B cell (primary cell): ENCODE data around the gene PCGF1. TPM values are rescaled to one million over a fixed set of nuclear protein-coding genes. Genes with fewer than 3 reads are reported as not detected.

ENCODE experiments used
- ATAC-seq: fragments of 200-7000 bp; cut with Tn5 transposase; one replicate; pipeline ENCODE4 v1.10.0; 2021; ENCODE audit warnings: low read depth, mild to moderate bottlenecking, moderate number of reproducible peaks, moderate library complexity
- CTCF ChIA-PET: fragments of 350-600 bp; sonication (Branson Sonifier 250); formaldehyde crosslinking; loops from one replicate; lab custom pipeline; 2021; ENCODE audit warnings: antibody characterized with exemption, inconsistent platforms; lab: Charles Lee
- POLR2A ChIA-PET: fragments of 350-600 bp; sonication (Branson Sonifier 250); formaldehyde crosslinking; loops from one replicate; lab custom pipeline; 2021; ENCODE audit warnings: antibody characterized with exemption; lab: Charles Lee
- DNase-seq: peaks from one replicate; pipeline ENCODE4 v3.0.0; 2013
- H2AFZ ChIP-seq: 2 replicates; pipeline ENCODE4 v1.6.1; 2012; ENCODE audit warnings: mild to moderate bottlenecking, low read depth, low read length; ENCODE audit not compliant: insufficient read depth, poor library complexity, severe bottlenecking
- H3K27ac ChIP-seq, 2 donors: 1 replicate in 1 of 2; 2 replicates in 1 of 2; pipeline ENCODE4 v1.5.1; 2012 to 2013; ENCODE audit warnings: low read length in 2 of 2, mild to moderate bottlenecking in 2 of 2, moderate library complexity in 1 of 2
- H3K27me3 ChIP-seq, 4 experiments: fragments of 200-600 bp in 1 of 4; sonication (generic) in 1 of 4; replicated peaks in 1 of 4; 1 replicate in 2 of 4; 2 replicates in 2 of 4; pipeline versions ENCODE4 v1.6.1 to v1.7.0; 2013 to 2016; ENCODE audit warnings: low read length in 3 of 4, mild to moderate bottlenecking in 2 of 4, mixed read lengths in 1 of 4, moderate library complexity in 1 of 4; ENCODE audit not compliant: insufficient read depth in 4 of 4, control insufficient read depth in 3 of 4; ENCODE audit errors: control extremely low read depth in 1 of 4
- H3K36me3 ChIP-seq, 2 experiments: replicated peaks in 1 of 2; 1 replicate in 1 of 2; 2 replicates in 1 of 2; pipeline versions ENCODE4 v1.6.1 to v1.7.1; 2013; ENCODE audit warnings: low read length in 1 of 2; ENCODE audit not compliant: insufficient read depth in 2 of 2, control insufficient read depth in 1 of 2; ENCODE audit errors: control extremely low read depth in 1 of 2, extremely low read depth in 1 of 2
- H3K4me1 ChIP-seq, 2 donors: fragments of 200-600 bp in 1 of 2; sonication (generic) in 1 of 2; 1 replicate in 1 of 2; 2 replicates in 1 of 2; pipeline versions ENCODE4 v1.5.1 to v1.6.1; 2013 to 2017; ENCODE audit warnings: low read length in 2 of 2; ENCODE audit not compliant: control insufficient read depth in 2 of 2, insufficient read depth in 2 of 2
- H3K4me2 ChIP-seq: replicated peaks from 2 replicates; pipeline ENCODE3; 2012; ENCODE audit warnings: mild to moderate bottlenecking, low read depth, low read length; ENCODE audit not compliant: poor library complexity, severe bottlenecking
- H3K4me3 ChIP-seq, 5 experiments: fragments of 200-600 bp in 1 of 5; sonication (generic) in 1 of 5; 1 replicate in 3 of 5; 2 replicates in 2 of 5; pipeline versions ENCODE4 v1.5.1 to v1.7.0; 2011 to 2016; ENCODE audit warnings: low read length in 4 of 5, mild to moderate bottlenecking in 4 of 5, low read depth in 2 of 5, control low read depth in 1 of 5, moderate library complexity in 1 of 5; ENCODE audit not compliant: insufficient read depth in 1 of 5; ENCODE audit errors: control extremely low read depth in 1 of 5, extremely low read depth in 1 of 5
- H3K79me2 ChIP-seq: fragments of 200-600 bp; sonication (generic); one replicate; pipeline ENCODE4 v1.6.0; 2016; ENCODE audit warnings: low read length; ENCODE audit not compliant: control insufficient read depth, insufficient read depth
- H3K9ac ChIP-seq: fragments of 200-600 bp; sonication (generic); 2 replicates; pipeline ENCODE4 v1.6.1; 2017; ENCODE audit warnings: mild to moderate bottlenecking, low read length, moderate library complexity
- H3K9me3 ChIP-seq, 3 donors: one replicate each; pipeline versions ENCODE4 v1.6.1 to v1.7.1; 2013; ENCODE audit warnings: low read length in 2 of 3; ENCODE audit not compliant: control insufficient read depth in 2 of 3, insufficient read depth in 1 of 3; ENCODE audit errors: control extremely low read depth in 1 of 3
- H4K20me1 ChIP-seq: 2 replicates; pipeline ENCODE4 v1.6.0; 2012; ENCODE audit warnings: mild to moderate bottlenecking, low read length; ENCODE audit not compliant: insufficient read depth, control insufficient read depth, poor library complexity, severe bottlenecking
- H3K27ac Mint-ChIP-seq: one replicate; pipeline ENCODE4 v1.8.0; 2021; ENCODE audit warnings: mixed read lengths
- H3K27me3 Mint-ChIP-seq: one replicate; pipeline ENCODE4 v1.8.0; 2021; ENCODE audit warnings: mixed read lengths
- H3K4me1 Mint-ChIP-seq: one replicate; pipeline ENCODE4 v1.8.0; 2021; ENCODE audit warnings: mixed read lengths
- H3K4me3 Mint-ChIP-seq: one replicate; pipeline ENCODE4 v1.8.0; 2021; ENCODE audit warnings: mixed read lengths
- H3K9me3 Mint-ChIP-seq: one replicate; pipeline ENCODE4 v1.8.0; 2022; ENCODE audit warnings: mixed read lengths; ENCODE audit not compliant: insufficient read depth
- CTCF ChIP-seq: fragments of 200-600 bp; IDR thresholded peaks from one replicate; pipeline ENCODE4 v1.8.0; 2022; ENCODE audit warnings: antibody characterized with exemption, mild to moderate bottlenecking
- EZH2 ChIP-seq: IDR thresholded peaks from 2 replicates; pipeline ENCODE4 v1.6.1; 2012; ENCODE audit warnings: borderline replicate concordance, low read depth, mild to moderate bottlenecking, moderate library complexity, low read length; ENCODE audit not compliant: insufficient read depth, poor library complexity, severe bottlenecking
- WGBS: methylation state at CpG from one replicate; pipeline ENCODE4 v1.1.5; 2013; ENCODE audit warnings: missing lambda C conversion rate; ENCODE audit not compliant: insufficient coverage; 5-methylcytosine and 5-hydroxymethylcytosine counted together
- intact Hi-C: fragments of 100-400 bp; cut with micrococcal nuclease; formaldehyde crosslinking; loops from one replicate; pipeline ENCODE4 v1.10.0; 2022
- polyA plus RNA-seq: library from polyadenylated mRNA; depleted of rRNA; stranded (reverse); fragments of >200 nt; gene quantifications from 2 replicates; pipeline ENCODE4 v1.2.3, GENCODE V29; 2012
- total RNA-seq, 2 donors: library from RNA; stranded (reverse); fragments of 120-200 nt in 1 of 2; gene quantifications; 1 replicate in 1 of 2; 2 replicates in 1 of 2; pipeline versions ENCODE4 v1.2.3 to v1.2.4, GENCODE V29; 2013 to 2022

Gene PCGF1
- total and polyA plus RNA-seq, 2 donors (not counting 1 experiment from before 2014, with no cell fraction given) = 21.9 to 40.1 TPM

GRCh38 chr2:74501335-74502071 is 6.0 kb downstream of the PCGF1 start:
- H3K27me3 ChIP-seq = peaks cover 0 to 89% (median 38%) of the 10 kb centered on the region in 4 experiments
- WGBS = 80% methylated on average over 17 of the region's 18 CpGs
- H3K9ac ChIP-seq = no peak overlapping the region
- H3K79me2 ChIP-seq = peaks cover 2% of the 10 kb centered on the region
- no peak overlapping the region for H2AFZ ChIP-seq
- H3K4me2 ChIP-seq = no peak overlapping the region
- POLR2A ChIA-PET = interaction anchor here (1.5 kb wide), 1 partner anchor 19 kb away, joined by 8 read pairs; the partner anchor contains the start of genes CCDC142 and TTC31
- Mint-ChIP-seq H3K27ac (no peak overlapping the region), H3K27me3 (peaks cover 65% of the 10 kb centered on the region), H3K4me3 (peak overlapping the region; percentile 86), H3K9me3 (no peaks in the 10 kb centered on the region), H3K4me1 (peaks cover 67% of the 10 kb centered on the region)
- intact Hi-C loops = no loop called here
- no peak for DNase-seq
- TF ChIP-seq CTCF (no peak), EZH2 (no peak)
- CTCF ChIA-PET = interaction anchor here (0.8 to 3.0 kb wide), 7 partner anchors 8 to 87 kb away, joined by 3 to 16 read pairs (median 4); partner anchors contain the start of genes CCDC142 and TTC31
- H4K20me1 ChIP-seq = no peaks in the 10 kb centered on the region
- ATAC-seq = no peak
- H3K4me1 ChIP-seq = peaks cover 55 to 56% of the 10 kb centered on the region in 2 donors
- peaks cover 0 to 31% (median 0%) of the 10 kb centered on the region in 3 donors for H3K9me3 ChIP-seq
- H3K27ac ChIP-seq = no peak overlapping the region
- no peak overlapping the region for H3K4me3 ChIP-seq
- H3K36me3 ChIP-seq = peaks cover 0 to 10% of the 10 kb centered on the region in 2 experiments

GRCh38 chr2:74500578-74500946 is 6.9 kb downstream of the PCGF1 start:
- DNase-seq (no peak), ATAC-seq (no peak)
- Mint-ChIP-seq H3K27ac (no peak overlapping the region), H3K9me3 (no peaks in the 10 kb centered on the region), H3K4me1 (peaks cover 61% of the 10 kb centered on the region), H3K4me3 (no peak overlapping the region), H3K27me3 (peaks cover 65% of the 10 kb centered on the region)
- no peak overlapping the region for H2AFZ ChIP-seq
- ChIA-PET CTCF (interaction anchor here (0.6 to 3.0 kb wide), 6 partner anchors 9 to 86 kb away, joined by 3 to 16 read pairs (median 6); partner anchors contain the start of genes CCDC142 and TTC31), POLR2A (interaction anchor here (1.5 kb wide), 1 partner anchor 18 kb away, joined by 8 read pairs; the partner anchor contains the start of genes CCDC142 and TTC31)
- H3K4me2 ChIP-seq = no peak overlapping the region
- peaks cover 0 to 84% (median 38%) of the 10 kb centered on the region in 4 experiments for H3K27me3 ChIP-seq
- peaks cover 0 to 6% of the 10 kb centered on the region in 2 experiments for H3K36me3 ChIP-seq
- no peak overlapping the region for H3K9ac ChIP-seq
- H3K9me3 ChIP-seq = peaks cover 0 to 31% (median 0%) of the 10 kb centered on the region in 3 donors
- H3K4me1 ChIP-seq = peaks cover 49 to 54% of the 10 kb centered on the region in 2 donors
- intact Hi-C loops = no loop called here
- no peak overlapping the region for H3K4me3 ChIP-seq
- TF ChIP-seq CTCF (no peak), EZH2 (no peak)
- H3K79me2 ChIP-seq = no peaks in the 10 kb centered on the region
- H4K20me1 ChIP-seq = no peaks in the 10 kb centered on the region
- H3K27ac ChIP-seq = no peak overlapping the region
